T47D (cell line): ENCODE results near the gene NUBPL.

Experiments used
- DNase-seq, 2 experiments: peaks; one replicate each; pipeline versions ENCODE4 v3.0.0 to v3.0.0-alpha.2; 2011 to 2012; ENCODE audit warnings: low read depth in 1 of 2, low spot score in 1 of 2
- JUND ChIP-seq: IDR thresholded peaks from 2 replicates; pipeline ENCODE4 v1.6.1; 2012; ENCODE audit warnings: low read depth
- in situ Hi-C: cut with HindIII; loops from 2 replicates; pipeline ENCODE4 v1.10.0; 2016; ENCODE audit warnings: low sequenced_read_pairs, low pct_unique_long_range_greater_than_20kb

Gene NUBPL

GRCh38 chr14:31657917-31658316 lies 96.7 kb downstream of the NUBPL start:
- in situ Hi-C loops, result no loop called here
- no peak for TF ChIP-seq JUND
- no peak for DNase-seq

GRCh38 chr14:31659278-31659677 lies 98.1 kb downstream of the NUBPL start:
- in situ Hi-C loops, result no loop called here

DNA sequence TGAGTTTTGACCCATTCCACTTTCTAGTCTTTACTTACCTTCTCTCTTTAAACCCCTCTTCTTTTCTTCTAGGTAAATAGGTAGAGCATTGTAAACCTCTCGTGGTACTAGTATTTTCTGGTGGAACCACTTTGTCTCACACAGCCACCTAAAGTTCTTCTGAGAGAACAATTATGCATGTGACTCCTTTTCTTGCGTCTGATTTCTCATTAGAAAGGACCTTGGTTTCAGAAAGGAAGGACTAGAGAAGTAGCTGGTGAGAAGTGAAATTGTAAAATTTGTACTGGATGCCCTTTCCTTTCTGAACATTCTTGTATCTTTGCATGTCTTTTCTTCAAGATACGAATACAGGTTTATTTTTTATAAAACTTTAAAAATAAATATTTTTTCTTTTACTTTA lies 99.0 kb downstream of the NUBPL start:
- no peak for TF ChIP-seq JUND
- in situ Hi-C loops, result no loop called here
- no peak for DNase-seq

More at GRCh38 chr14:31659278-31659677, 98.1 kb downstream of the NUBPL start:
- no peak for DNase-seq
- TF ChIP-seq JUND, result no peak

DNA sequence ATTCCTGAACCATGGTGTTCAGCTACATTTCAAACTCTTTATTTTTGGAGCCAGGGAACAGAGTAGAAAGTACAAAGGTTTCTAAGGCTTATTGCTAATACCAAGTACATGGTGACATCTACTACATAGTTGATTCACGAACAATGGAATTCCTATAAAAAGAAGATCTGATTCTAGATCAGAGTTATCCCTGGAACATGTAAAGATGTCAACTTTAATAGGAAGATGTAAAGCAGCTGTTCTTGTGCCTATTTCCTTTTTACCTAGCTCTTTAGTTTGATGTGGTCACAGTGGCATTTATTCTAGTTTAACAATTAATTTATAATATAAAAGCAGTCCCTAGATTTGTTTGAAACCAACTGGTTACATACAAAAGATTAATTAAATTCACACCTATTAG lies 99.5 kb downstream of the NUBPL start:
- in situ Hi-C loops, result no loop called here
- DNase-seq, result no peak
- TF ChIP-seq JUND, result no peak

- no peak for TF ChIP-seq JUND
- in situ Hi-C loops, result no loop called here
- DNase-seq, result no peak
These were observed 107.1 kb downstream of the NUBPL start for GRCh38 chr14:31668348-31668747.

DNA sequence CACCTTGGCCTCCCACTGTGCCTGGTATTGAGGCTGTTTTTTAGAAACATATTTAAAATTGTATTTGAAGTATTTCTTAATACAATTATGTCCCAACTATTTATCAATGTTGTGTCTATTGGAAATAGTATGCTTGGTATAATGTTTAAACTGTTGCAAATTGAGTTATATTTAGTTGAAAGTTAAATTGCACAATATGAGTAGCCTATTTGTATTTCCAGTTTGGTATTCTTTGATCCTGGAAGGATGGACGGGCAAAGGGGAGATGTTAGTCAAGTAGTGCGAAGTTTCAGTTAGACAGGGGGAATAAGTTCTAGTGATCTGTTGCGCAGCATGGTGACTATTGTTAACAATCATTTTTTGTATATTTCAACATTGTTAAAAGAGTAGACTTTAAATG lies 111.5 kb downstream of the NUBPL start:
- DNase-seq, result no peak
- no peak for TF ChIP-seq JUND
- in situ Hi-C loops, result no loop called here

- no peak for TF ChIP-seq JUND
- in situ Hi-C loops, result no loop called here
- DNase-seq, result no peak
These were observed 115.8 kb downstream of the NUBPL start for GRCh38 chr14:31677052-31677451.

DNA sequence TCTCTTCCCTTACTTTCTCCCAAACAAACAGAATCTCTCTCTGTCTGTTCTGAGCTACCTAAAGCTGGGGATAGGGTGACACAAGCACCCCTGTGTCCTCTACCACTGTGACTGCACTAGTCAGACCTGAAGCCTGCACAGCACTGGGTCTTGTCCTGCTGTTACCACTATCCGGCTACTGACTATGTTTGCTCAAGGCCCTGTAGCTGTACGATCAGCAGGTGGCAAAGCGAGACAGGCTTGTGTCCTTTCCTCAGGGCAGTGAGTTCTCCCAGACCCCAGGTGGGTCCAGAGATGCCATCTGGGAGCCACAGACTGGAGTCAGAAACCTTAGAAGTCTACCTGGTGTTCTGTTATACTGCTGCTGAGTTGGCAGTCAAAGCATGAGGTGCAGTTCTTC lies 116.4 kb downstream of the NUBPL start:
- DNase-seq, result peak in 1 of 2 experiments; percentile 35
- no peak for TF ChIP-seq JUND
- in situ Hi-C loops, result no loop called here

GRCh38 chr14:31678421-31679249 lies 117.4 kb downstream of the NUBPL start:
- no peak for TF ChIP-seq JUND
- no peak for DNase-seq
- in situ Hi-C loops, result no loop called here

- no peak for DNase-seq
- TF ChIP-seq JUND, result no peak
- in situ Hi-C loops, result no loop called here
These were observed 121.6 kb downstream of the NUBPL start for GRCh38 chr14:31682768-31683167.

GRCh38 chr14:31687726-31688125 lies 126.5 kb downstream of the NUBPL start:
- in situ Hi-C loops, result no loop called here
- no peak for TF ChIP-seq JUND
- DNase-seq, result no peak

GRCh38 chr14:31690056-31690455 lies 128.9 kb downstream of the NUBPL start:
- in situ Hi-C loops, result no loop called here
- TF ChIP-seq JUND, result no peak
- DNase-seq, result no peak

GRCh38 chr14:31692376-31692781 lies 131.2 kb downstream of the NUBPL start:
- DNase-seq, result no peak
- in situ Hi-C loops, result no loop called here
- TF ChIP-seq JUND, result no peak

DNA sequence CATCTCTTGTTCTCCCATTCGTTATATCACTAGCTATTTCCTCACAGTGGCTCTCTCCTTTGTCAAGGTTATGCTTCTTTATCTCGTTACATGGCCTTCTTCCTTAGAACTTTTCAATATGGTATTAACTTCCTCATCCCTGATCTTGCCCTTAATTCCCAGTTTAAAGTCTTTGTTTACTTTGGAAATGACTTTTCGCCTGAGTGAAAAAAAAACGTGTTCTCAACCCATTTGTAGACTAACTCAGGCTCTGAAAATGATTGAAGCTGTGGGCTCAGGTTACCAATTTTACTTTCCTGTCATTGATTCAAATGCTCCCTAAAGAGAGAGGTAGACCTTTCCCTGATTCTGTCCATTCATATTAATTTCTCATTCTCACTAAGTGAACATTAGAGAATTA lies 135.2 kb downstream of the NUBPL start:
- TF ChIP-seq JUND, result no peak
- in situ Hi-C loops, result no loop called here
- no peak for DNase-seq
